HepG2 (cell line): ENCODE results near the gene C14orf93. TPM values are rescaled to one million over a fixed set of nuclear protein-coding genes. Genes with fewer than 3 reads are reported as not detected.
A peak's percentile ranks its signal among the peaks of the same experiment; 100 is the strongest.

Source experiments
- ATAC-seq: fragments of 200-7000 bp; cut with Tn5 transposase; 3 replicates; pipeline ENCODE4 v1.9.1; 2020; ENCODE audit warnings: mild to moderate bottlenecking, moderate library complexity
- BruUV-seq: library from RNA; stranded (reverse); fragments of 400-500 nt; replicated peaks from 2 replicates; lab custom pipeline; 2021; lab: Mats Ljungman, UMichigan
- CTCF ChIA-PET: fragments of 300-600 bp; formaldehyde crosslinking; extraction: SDS; loops from one replicate; lab custom pipeline; 2021; ENCODE audit warnings: low total read pairs, inconsistent platforms, low intra/inter-chr PET ratio; lab: Yijun Ruan, JAX
- POLR2A ChIA-PET: fragments of 350-600 bp; sonication (Branson Sonifier 250); formaldehyde crosslinking; loops from one replicate; lab custom pipeline; 2020; ENCODE audit warnings: antibody characterized with exemption, inconsistent platforms; lab: Yijun Ruan, JAX
- DNase-seq: peaks from one replicate; pipeline ENCODE4 v3.0.0-alpha.2; 2015; ENCODE audit warnings: low spot score
- FAIRE-seq: peaks from 3 replicates; lab custom pipeline; 2011; peaks lifted over from hg19 to GRCh38; lab: Jason Lieb, UNC
- H2AFZ ChIP-seq: one replicate; pipeline ENCODE4 v1.6.1; 2011; ENCODE audit warnings: low read length, inconsistent platforms
- H3K27ac ChIP-seq: fragments of 300-600 bp; 3 replicates; pipeline ENCODE4 v1.8.0; 2011; ENCODE audit warnings: mixed run types, mild to moderate bottlenecking, mixed read lengths, low read length, inconsistent platforms; ENCODE audit not compliant: insufficient read depth; ENCODE audit errors: extremely low read length
- H3K27me3 ChIP-seq, 2 experiments: fragments of 200-600 bp in 1 of 2; 2 replicates in 1 of 2; 3 replicates in 1 of 2; pipeline versions ENCODE4 v1.6.0 to v1.8.0; 2011; ENCODE audit warnings: low read length in 2 of 2, mild to moderate bottlenecking in 2 of 2, moderate library complexity in 2 of 2, inconsistent platforms in 1 of 2; ENCODE audit not compliant: insufficient read depth in 2 of 2, control insufficient read depth in 1 of 2
- H3K36me3 ChIP-seq, 2 experiments: fragments of 200-600 bp in 1 of 2; replicated peaks in 1 of 2; 2 replicates in 1 of 2; 3 replicates in 1 of 2; pipeline versions ENCODE4 v1.5.1 to v1.8.0; 2011; ENCODE audit warnings: low read length in 2 of 2, inconsistent platforms in 1 of 2; ENCODE audit not compliant: insufficient read depth in 2 of 2, control insufficient read depth in 1 of 2
- H3K4me1 ChIP-seq: 2 replicates; pipeline ENCODE4 v1.5.1; 2012; ENCODE audit warnings: low read length, inconsistent platforms; ENCODE audit not compliant: insufficient read depth
- H3K4me2 ChIP-seq: 2 replicates; pipeline ENCODE4 v1.6.0; 2011; ENCODE audit warnings: low read depth, low read length, inconsistent platforms
- H3K4me3 ChIP-seq, 3 experiments: fragments of 200-600 bp in 1 of 3; sonication (generic), shearing (Covaris generic) in 1 of 3; replicated peaks in 1 of 3; 2 replicates each; pipeline ENCODE4 v1.5.1; 2011 to 2016; ENCODE audit warnings: low read length in 3 of 3, inconsistent platforms in 2 of 3, low read depth in 2 of 3, mild to moderate bottlenecking in 2 of 3, control low read depth in 1 of 3, mixed read lengths in 1 of 3; ENCODE audit not compliant: insufficient read depth in 1 of 3
- H3K79me2 ChIP-seq: one replicate; pipeline ENCODE4 v1.6.1; 2011; ENCODE audit warnings: low read length, inconsistent platforms; ENCODE audit not compliant: insufficient read depth
- H3K9ac ChIP-seq: 2 replicates; pipeline ENCODE4 v1.6.0; 2011; ENCODE audit warnings: mild to moderate bottlenecking, low read depth, low read length, inconsistent platforms; ENCODE audit not compliant: insufficient read depth
- H3K9me3 ChIP-seq: 2 replicates; pipeline ENCODE4 v1.5.1; 2012; ENCODE audit warnings: mild to moderate bottlenecking, low read length
- H4K20me1 ChIP-seq: 2 replicates; pipeline ENCODE4 v1.6.0; 2011; ENCODE audit warnings: inconsistent platforms, mild to moderate bottlenecking, low read length, moderate library complexity; ENCODE audit not compliant: insufficient read depth
- AKAP8 ChIP-seq: sonication (generic); formaldehyde crosslinking; IDR thresholded peaks from 2 replicates; pipeline ENCODE4 v1.5.1; 2020; ENCODE audit warnings: mild to moderate bottlenecking, missing genetic modification reagents
- DNMT3B ChIP-seq: conservative IDR thresholded peaks from 2 replicates; pipeline ENCODE4 v1.6.1; 2016; ENCODE audit warnings: missing biosample characterization, control low read depth
- POLR2A ChIP-seq, 2 experiments: IDR thresholded peaks; 2 replicates each; pipeline ENCODE4 v1.6.1; 2011; ENCODE audit warnings: low read depth in 2 of 2, low read length in 2 of 2, mild to moderate bottlenecking in 1 of 2, moderate library complexity in 1 of 2; ENCODE audit not compliant: insufficient read depth in 1 of 2
- POLR2G ChIP-seq: fragments of 200-400 bp; formaldehyde crosslinking; IDR thresholded peaks from 2 replicates; pipeline ENCODE4 v1.6.1; 2018; ENCODE audit warnings: mild to moderate bottlenecking, low read depth, low read length, moderate library complexity
- RAD21 ChIP-seq: fragments of 450-650 bp; formaldehyde crosslinking; IDR thresholded peaks from 2 replicates; pipeline ENCODE4 v1.5.0; 2020; ENCODE audit warnings: mild to moderate bottlenecking
- RBFOX2 ChIP-seq: fragments of 200-400 bp; formaldehyde crosslinking; IDR thresholded peaks from 2 replicates; pipeline ENCODE4 v1.6.1; 2017; ENCODE audit warnings: low read depth, mild to moderate bottlenecking, low read length
- RBM22 ChIP-seq: fragments of 200-400 bp; formaldehyde crosslinking; optimal IDR thresholded peaks from 2 replicates; pipeline ENCODE3; 2017; ENCODE audit warnings: mild to moderate bottlenecking, low read length, moderate library complexity
- RORA ChIP-seq: sonication (generic); formaldehyde crosslinking; IDR thresholded peaks from 2 replicates; pipeline ENCODE4 v1.5.0; 2020; ENCODE audit warnings: mild to moderate bottlenecking, missing genetic modification reagents, moderate library complexity
- UBTF ChIP-seq: sonication (generic); formaldehyde crosslinking; IDR thresholded peaks from 2 replicates; pipeline ENCODE4 v1.4.0; 2020; ENCODE audit warnings: mild to moderate bottlenecking, missing genetic modification reagents
- ZNF674 ChIP-seq: sonication (generic); formaldehyde crosslinking; IDR thresholded peaks from 2 replicates; pipeline ENCODE4 v1.5.0; 2020; ENCODE audit warnings: low read depth, mild to moderate bottlenecking, missing genetic modification reagents
- WGBS: methylation state at CpG from one replicate; pipeline ENCODE4 v1.1.6; 2017; ENCODE audit warnings: low lambda C conversion rate; 5-methylcytosine and 5-hydroxymethylcytosine counted together
- in situ Hi-C: cut with HindIII; loops from 2 replicates; pipeline ENCODE4 v1.10.0; 2017; ENCODE audit warnings: low pct_unique_long_range_greater_than_20kb; ENCODE audit not compliant: extremely low pct_ligation_motif_present
- intact Hi-C: fragments of 100-400 bp; cut with micrococcal nuclease; formaldehyde crosslinking; loops from one replicate; pipeline ENCODE4 v1.10.0; 2022; ENCODE audit not compliant: unreplicated experiment
- polyA plus RNA-seq, 8 experiments: library from polyadenylated mRNA; depleted of rRNA in 3 of 8; stranded (reverse) in 7 of 8; unstranded in 1 of 8; fragments of >200 nt; fragmentation: Illumina TruSeq in 4 of 8; extraction: Trizol in 4 of 8; gene quantifications; 2 replicates each; pipeline versions ENCODE4 v1.2.1 to v1.2.3, GENCODE V29; 2011 to 2016; ENCODE audit warnings: low read depth in 4 of 8, missing spikeins in 1 of 8, mixed read lengths in 1 of 8; ENCODE audit not compliant: insufficient read depth in 1 of 8
- total RNA-seq, 5 experiments: library from RNA; depleted of rRNA; stranded (reverse); fragments of >200 nt; fragmentation: Illumina TruSeq; extraction: Trizol; gene quantifications; 2 replicates each; pipeline ENCODE4 v1.2.3, GENCODE V29; 2016; ENCODE audit warnings: low read depth in 1 of 5

C14orf93 gene
- total and polyA plus RNA-seq, 2 of the 13 experiments (the other 11 are each of a cell fraction or from before 2014, with no cell fraction given), result 11.4 to 22.5 TPM

- Histone ChIP-seq H2AFZ (no peak overlapping the region), H3K4me2 (no peak overlapping the region), H3K4me3 (no peak overlapping the region), H4K20me1 (0 out of 2 replicates have a peak, but pooled peaks cover 2% of the 10 kb centered on the region), H3K27me3 (no peaks in the 10 kb centered on the region; a peak in 1 of 5 replicates), H3K79me2 (peaks cover 49% of the 10 kb centered on the region), H3K36me3 (peaks cover 31 to 51% of the 10 kb centered on the region in 2 experiments), H3K9ac (no peak overlapping the region), H3K4me1 (peaks cover 54% of the 10 kb centered on the region), H3K27ac (no peak overlapping the region), H3K9me3 (no peaks in the 10 kb centered on the region)
- BruUV-seq, result TSS peak; percentile 32
- CTCF ChIA-PET, result no interaction called here
- intact Hi-C loops, result no loop called here
- in situ Hi-C loops, result no loop called here
- FAIRE-seq (no peak), ATAC-seq (no peak), DNase-seq (no peak)
- POLR2A ChIA-PET, result interaction anchor here (0.9 to 15.1 kb wide), 4 partner anchors 9 to 61 kb away, joined by 3 to 203 read pairs (median 4); no protein-coding TSS in a partner anchor
- TF ChIP-seq RAD21 (no peak), POLR2G (peak; percentile 49), ZNF674 (no peak), RBFOX2 (peak; percentile 59; the same call in 1 of the 2 replicates), AKAP8 (no peak), POLR2A (IDR thresholded peaks at IDR 0.05; ENCODE audit: insufficient read depth in 1 of 2, low read depth in 2 of 2, low read length in 2 of 2) (0 out of 4 replicates have a peak, but pooled peaks of 1 of the 2 experiments have one; percentile 15), DNMT3B (no peak), RORA (CRISPR knock-in tag) (0 out of 2 replicates have a peak, but pooled peaks have one; percentile 49), UBTF (no peak), RBM22 (peak; percentile 73)
- 98% methylated on average over 4 of the region's 4 CpGs for WGBS
These were observed 21.0 kb upstream of the C14orf93 start for GRCh38 chr14:23030936-23031335.
